Measurements from ENCODE around the gene NELFCD.
"Not testable (repeated sequence)": the region's sequence is repeated elsewhere in the genome, so short reads cannot be mapped to it uniquely, and the experiment has no call there.

The NELFCD gene

DNA sequence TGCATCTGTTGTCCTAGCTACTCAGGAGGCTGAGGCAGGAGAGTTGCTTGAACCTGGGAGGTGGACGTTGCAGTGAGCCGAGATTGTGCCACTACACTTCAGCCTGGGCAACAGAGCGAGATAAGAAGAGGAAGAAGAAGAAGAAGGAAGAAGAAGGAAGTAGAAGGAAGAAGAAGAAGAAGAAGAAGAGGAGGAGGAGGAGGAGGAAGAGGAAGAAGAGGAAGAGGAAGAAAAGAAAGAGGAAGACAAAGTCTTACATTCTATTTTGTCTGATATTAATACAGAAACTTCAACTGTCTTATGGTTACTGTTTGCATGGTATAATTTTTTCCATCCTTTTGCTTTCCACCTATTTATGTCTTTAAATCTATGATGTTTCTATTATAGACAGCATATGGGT, 7.2 kb upstream of the NELFCD start:
- no peak for DNase-seq

DNA sequence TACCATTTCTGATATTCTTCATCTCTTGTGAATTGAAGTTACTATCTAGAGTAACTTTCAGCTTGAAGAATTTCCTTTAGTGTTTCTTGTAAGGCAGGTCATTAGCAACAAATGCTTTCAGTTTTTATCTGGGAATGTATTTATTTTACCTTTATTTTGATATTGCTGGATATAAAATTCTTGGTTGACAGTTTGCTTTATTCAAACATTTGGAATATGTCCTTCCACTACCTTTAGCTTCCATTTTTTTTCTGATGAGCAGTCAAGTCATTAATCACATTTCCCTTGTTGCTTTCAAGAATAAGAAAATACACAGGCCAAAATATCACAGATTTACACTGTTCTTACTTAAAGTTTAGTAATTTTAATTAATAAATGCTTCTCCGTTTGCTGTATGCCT, 5.7 kb upstream of the NELFCD start:
- no peak for DNase-seq

DNA sequence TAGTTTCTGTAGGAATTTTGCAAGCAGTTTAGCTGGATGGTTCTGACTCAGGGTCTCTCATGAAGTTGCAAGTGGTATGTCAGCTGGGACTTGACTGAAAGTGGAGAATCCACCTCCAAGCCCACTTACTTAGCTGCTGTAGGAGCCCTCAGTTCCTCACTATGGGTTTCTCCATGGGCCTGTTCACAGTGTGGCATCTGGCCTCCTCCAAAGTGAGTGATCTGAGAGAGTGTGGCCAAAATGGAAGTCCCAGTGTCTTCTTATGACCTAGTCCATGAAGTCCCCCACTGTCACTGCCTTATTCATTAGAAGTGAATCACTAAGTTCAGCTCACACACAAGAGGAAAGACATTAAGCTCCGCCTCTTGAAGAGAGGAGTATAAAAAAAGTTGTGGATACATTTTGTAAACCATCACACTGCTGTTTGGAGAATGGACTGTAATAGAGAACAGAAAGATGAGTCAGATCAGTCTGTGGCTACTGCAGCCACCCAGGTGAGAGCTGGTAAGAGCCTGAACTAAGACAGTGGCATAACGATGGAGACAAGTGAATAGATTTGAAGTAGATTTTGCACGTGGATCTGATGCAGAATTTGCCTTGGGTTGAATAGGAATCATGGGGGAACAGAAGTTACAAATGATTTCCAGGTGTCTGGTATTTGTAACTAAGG, 4.9 kb upstream of the NELFCD start:
- DNase-seq = no peak

DNA sequence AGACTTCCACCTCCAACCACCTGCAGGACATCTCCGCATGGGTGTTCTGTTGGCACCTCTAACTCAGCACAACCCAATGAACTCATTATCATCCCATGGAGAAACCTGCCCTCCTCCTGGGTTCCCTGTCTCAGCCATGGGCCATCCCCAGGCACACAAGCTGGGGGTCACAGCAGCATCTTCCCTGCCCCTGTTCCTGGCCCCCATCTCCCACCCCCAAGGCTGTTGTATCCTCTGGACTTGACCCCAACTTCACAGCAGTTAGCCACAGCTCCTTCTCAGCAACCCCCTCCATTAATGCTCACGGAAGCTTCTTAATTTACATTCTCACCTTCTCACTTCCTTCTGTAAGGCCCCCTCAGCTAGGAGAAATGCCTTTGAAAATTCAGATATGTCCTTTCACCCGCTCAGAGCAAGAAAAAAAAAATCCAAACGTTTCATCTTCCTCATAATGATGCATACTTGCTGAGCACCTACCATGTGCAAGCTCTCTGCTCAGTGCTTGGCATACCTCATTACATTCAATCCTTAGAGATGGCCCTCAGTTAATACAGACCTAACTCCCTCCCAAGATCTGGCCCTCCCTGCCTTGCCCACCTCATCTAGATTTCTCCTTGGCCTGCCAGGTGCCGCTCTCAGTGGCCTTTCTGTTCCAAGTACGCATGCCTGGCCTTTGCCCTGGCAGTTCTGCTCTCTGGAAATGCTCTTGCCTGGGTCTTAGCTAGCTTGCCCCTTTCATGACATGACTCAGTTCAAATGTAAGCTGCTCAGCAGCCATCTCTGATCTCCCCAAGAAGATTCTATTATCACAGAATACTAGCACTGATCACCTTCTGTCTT, 2.5 kb upstream of the NELFCD start:
- no peak for DNase-seq

DNA sequence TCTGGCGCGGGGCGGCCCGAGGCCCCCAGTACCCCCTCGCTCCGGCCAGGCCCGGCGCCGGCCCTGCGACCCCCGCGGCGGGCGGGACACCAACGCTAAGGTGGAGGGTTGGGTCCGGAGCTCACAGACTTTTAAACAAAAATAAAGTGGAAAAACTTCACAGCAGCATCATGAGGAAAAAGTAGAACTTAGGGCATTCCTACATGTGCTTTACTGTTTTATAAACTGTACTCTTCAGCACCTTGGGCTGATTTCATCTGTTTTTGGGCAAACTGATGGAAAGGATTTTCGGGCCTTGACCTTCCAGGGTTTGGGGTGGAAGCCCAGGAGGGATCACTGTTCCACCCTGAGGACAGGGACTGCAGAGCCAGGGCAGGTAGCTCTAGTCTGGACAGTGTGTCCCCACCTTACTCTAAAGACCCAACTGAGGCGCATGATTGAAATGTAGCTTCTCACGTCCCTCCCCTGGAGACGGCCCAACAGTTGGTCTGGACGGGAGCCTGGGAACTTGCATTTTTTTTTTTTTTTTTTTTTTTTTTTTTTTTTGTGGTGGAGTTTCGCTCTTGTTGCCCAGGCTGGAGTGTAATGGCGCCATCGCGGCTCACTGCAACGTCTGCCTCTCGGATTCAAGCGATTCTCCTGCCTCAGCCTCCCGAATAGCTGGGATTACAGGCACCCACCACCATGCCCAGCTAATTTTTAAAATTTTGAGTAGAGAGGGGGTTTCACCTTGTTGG, 740 bp downstream of the NELFCD start:
- no peak for DNase-seq

DNA sequence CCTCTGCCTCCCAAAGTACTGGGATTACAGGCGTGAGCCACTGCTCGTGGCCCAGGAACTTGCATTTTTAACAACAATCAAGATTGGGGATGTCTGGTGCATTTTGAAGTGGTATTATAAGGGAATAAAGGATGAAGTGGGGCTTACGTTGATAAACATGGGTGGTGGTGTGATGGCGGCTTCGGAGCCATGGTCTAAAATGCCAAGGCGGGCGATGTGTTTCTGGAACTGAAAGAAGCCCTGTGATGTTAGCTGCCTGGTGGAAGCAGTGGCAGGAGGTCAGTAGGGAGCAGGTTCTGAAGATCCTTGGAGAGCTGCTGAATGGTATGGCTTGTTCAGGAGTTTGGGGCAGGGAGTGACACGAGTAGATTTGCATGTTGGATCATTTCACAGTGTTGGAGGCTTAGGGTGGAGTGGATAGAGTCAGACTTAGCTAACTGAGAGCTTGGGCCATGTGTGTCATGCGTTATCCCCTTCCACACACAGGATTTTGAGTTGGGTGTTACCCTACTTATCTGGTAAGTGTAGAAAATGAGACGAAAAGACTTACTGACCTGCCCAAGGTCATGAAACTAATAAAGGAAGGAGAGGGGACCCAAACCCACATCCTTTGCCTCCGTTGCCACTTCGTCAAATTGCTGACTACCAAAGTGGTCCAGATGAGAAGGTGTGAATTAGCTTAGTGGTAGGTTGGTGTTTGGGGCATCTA, 1.5 kb downstream of the NELFCD start:
- no peak for DNase-seq

DNA sequence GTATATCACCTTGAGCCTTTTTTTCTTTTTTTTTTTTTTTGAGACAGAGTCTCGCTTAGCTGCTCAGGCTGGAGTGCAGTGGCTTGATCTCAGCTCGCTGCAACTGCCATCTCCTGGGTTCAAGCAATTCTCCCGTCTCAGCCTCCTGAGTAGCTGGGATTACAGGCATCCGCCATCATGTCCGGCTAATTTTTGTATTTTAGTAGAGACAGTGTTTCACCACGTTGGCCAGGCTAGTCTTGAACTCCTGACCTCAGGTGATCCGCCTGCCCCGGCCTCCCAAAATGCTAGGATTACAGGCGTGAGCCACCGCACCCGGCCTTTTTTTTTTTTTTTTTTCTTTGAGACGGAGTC, 2.0 kb downstream of the NELFCD start:
- not testable (repeated sequence) for DNase-seq

DNA sequence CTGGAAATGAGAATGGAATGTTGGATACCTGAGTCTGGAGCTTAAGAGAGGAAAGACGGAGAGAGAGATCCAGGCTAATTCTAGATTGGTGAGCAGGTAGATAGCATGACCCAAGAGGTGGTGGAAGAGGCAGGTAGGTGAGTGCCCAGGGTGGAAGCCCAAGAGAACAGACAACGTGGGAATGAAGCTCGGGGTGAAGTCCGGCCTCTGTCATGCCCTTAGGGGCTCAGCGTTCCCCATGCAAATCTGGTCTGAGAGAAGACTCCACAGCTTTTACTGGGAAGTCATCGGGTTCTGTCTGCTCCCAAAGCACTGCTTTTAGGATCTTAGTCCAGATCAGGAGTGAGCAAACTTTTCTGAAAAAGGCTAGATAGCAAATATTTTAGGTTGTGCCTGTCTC, 3.6 kb downstream of the NELFCD start:
- DNase-seq = no peak

DNA sequence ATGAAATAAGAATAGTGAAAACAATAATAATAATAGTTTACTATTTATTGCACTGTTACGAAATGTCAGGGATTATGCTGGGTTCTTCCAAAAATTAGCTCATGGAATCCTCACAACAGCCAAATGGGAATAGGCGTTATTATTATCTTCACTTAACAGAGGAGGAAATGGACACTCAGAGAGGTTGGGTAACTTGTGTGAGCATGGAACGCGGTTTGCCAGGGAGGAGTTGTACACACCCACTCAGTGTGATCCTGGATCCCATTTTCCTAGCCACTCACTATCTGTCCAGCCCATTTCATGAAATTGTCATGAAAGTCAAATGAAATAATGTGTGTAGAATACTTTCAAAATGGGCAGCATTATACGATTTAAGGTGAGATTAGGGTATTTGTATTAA, 4.6 kb downstream of the NELFCD start:
- no peak for DNase-seq

DNA sequence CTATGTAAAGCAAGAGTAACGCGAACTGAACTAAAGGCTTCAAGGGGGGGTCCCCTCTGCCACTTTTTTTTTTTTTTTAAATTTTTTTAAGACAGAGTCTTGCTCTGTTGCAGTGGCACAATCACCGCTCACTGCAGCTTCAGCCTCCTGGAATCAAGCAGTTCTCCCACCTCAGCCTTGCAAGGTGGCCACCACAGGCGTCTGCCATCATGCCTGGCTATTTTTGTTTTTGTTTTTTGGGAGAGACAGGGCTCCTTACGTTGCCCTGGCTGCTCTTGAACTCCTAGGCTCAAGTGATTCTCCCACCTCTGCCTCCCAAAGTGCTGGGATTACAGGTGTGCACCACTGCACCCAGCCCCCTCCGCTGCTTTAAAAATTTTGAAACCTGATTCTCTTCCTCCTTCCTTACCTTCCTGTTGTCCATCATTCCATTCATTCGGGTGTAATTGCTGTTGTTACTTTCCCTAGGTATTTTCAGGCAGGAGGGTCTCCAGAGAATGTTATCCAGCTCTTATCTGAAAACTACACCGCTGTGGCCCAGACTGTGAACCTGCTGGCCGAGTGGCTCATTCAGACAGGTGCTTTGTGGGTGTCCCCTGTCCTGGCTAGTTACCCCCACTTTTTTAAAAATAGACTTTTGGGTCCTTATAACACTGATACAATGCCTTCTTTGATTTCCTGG, 5.4 kb downstream of the NELFCD start:
- DNase-seq = no peak

DNA sequence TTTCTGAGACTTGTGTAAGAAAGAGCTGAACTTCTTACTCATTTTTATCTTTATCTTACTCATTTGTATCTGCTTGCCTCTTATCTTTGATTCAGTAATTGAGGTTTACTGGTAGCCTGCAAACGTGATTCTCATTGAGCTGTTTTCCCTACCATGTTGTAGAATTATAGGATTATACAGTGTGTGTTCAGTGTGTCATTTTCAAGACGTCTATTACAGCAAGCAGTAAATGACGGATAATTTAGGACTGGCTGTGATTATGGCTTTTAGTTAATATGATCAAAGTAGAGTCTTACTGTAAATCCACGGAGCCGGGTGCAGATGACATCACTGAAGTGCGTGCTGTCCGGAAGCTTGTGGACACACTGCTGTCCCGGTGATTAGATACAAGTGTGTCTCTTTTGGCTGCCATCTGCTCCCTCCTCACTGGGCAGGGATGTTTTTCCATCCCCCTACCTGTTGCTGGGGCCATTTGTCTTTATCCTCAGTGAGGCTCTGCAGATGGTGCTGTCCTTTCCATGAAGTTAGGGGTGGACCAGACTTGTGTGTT, 6.0 kb downstream of the NELFCD start:
- no peak for DNase-seq

DNA sequence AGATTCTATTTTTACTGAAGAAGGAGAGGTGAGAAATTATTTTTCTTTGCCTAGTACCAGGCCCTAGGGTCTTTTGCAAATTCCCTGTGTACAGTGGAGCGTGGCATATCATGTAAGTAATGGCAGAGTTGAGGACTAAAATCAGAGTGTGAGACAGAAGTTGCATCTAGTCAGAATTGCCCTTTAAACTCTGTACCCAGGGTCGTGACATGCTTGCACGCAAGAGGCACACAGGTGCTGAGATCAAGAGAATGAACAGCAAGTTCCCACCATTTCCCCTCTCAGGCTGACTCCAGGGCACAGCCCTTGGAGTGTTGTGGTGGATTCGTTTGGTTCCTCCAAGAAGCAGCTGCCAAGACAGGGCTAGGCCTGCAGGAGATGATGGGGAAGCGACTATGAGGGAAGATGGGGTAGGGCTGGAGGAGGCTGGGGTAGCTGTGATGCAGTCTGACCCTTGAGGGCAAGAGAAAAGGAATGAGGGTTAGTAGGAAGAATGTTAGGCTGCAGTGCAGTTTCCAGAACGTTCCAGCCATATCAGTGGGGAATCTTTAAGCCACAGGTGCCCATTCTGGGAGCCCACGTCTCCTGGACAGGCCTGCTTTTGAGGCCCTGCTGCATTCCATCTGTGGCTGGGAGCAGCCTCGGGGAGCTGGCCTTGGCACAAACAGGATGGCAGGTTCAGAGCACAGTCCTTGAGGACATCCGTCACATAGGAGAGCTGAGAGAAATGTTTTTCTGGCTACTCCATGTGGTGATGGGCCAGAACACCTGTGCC, 6.9 kb downstream of the NELFCD start:
- no peak for DNase-seq

DNA sequence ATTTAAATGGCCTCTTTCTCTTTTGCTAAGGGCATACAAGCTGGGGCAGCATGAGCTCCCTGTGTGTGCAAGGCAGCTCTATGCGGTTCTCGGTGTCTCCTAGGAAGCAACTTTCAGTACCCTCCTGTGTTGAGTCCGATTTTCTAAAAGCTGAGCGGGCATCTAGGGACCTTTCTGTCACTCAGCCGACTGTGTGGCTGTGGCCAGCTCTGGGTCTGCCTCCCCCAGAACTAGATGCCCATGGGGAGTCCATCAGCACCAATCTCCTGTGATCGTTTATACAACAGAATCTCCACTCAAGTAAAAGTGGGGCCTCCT, 7.5 kb downstream of the NELFCD start:
- no peak for DNase-seq

DNA sequence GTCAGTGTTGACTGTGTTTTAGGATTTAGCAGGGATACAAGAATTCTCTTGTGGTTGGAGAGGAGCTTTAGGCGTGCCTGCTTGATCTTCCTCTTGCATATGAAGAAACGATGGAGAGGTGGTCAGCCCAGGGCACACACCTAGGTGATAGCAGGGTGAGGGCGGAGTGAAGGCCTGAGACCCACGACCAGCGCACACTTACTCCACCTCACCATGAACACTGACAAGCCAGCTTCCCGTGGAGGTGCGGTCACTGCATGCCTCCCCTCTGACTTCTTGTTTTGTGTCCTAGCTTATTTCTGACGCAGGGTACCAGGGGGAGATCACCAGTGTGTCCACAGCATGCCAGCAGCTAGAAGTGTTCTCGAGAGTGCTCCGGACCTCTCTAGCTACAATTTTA, 8.1 kb downstream of the NELFCD start:
- DNase-seq = no peak

DNA sequence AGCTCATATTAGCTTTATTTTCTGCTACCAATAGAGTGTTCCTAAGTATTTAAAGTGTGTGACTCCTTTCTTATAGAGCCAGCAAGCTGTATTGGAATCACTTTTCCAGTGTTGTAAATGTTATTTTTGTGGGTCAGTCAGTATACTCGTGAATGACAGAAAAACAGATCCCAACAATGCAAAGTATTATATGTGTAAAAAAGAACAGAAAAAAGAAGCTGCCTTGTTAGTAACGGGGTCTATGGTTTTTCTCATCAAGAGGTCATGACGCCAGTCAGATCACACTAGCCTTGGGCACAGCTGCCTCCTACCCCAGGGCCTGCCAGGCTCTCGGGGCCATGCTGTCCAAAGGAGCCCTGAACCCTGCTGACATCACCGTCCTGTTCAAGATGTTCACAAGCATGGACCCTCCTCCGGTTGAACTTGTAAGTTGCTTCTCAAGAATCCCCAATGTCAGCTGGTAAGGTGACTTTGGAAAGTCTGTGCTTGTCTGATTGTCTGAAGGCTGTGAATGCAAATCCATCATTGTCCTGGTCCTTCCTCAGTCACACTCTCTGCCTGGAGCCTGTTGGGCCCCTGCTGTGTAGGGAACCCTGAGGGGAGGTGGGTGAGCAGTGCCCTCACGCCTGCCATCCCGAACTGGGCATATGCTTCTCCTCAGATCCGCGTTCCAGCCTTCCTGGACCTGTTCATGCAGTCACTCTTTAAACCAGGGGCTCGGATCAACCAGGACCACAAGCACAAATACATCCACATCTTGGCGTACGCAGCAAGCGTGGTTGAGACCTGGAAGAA, 9.8 kb downstream of the NELFCD start:
- no peak for DNase-seq

DNA sequence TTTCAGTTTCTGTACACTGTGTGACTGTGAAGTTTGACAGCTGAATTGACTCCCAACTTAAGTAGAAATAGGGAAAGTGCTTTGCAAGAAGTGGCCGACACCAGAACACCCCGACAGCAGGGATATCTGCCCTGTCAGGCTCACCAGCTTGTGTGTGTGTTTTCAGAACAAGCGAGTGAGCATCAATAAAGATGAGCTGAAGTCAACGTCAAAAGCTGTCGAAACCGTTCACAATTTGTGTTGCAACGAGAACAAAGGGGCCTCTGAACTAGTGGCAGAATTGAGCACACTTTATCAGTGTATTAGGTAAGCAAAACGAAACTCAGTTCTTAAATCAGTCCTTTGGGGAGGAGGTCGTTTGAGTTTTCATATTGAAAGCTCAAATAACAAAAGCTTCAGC, 10.7 kb downstream of the NELFCD start:
- no peak for DNase-seq

DNA sequence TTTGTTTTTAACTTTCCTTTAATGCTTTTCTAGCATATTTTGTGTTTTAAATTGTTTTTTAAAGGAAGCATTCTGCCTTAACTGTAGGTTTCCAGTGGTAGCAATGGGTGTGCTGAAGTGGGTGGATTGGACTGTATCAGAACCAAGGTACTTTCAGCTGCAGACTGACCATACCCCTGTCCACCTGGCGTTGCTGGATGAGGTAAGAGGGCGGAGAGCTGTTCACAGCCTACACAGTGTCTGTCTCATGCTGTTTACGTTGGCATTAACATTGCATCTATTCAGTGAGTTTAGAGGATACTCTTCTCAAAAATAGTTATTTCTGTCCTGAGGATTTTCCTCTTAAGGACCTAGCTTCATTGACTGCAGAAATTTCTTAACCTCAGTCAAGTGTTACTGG, 11.9 kb downstream of the NELFCD start:
- DNase-seq = no peak

DNA sequence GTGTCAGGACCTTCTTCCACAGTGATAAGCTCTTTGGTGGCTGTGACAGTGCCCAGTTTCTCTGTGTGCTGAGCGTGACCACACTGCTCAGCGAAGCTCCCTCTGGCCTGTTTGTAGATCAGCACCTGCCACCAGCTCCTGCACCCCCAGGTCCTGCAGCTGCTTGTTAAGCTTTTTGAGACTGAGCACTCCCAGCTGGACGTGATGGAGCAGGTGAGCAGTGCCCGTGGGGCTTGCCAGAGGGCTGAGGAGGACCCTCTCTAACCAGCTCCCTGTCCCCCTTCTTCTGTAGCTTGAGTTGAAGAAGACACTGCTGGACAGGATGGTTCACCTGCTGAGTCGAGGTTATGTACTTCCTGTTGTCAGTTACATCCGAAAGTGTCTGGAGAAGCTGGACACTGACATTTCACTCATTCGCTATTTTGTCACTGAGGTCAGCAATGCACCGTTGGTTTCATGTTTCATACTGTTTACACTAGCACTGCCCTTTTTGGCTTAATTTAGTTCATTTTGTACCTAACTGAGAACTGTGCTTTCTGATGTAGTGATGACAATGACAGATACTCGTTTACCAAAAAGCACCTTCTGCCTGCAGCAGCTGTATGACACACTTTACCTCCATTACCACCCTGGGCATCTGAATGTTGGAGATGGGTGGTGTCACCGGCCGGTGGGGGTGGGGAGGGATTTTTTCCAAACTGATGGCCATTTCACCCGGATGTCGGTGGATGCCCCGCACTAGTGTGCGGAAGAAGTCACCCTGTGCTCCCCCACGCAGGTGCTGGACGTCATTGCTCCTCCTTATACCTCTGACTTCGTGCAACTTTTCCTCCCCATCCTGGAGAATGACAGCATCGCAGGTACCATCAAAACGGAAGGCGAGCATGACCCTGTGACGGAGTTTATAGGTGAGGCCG, 12.5 kb downstream of the NELFCD start:
- DNase-seq = no peak

DNA sequence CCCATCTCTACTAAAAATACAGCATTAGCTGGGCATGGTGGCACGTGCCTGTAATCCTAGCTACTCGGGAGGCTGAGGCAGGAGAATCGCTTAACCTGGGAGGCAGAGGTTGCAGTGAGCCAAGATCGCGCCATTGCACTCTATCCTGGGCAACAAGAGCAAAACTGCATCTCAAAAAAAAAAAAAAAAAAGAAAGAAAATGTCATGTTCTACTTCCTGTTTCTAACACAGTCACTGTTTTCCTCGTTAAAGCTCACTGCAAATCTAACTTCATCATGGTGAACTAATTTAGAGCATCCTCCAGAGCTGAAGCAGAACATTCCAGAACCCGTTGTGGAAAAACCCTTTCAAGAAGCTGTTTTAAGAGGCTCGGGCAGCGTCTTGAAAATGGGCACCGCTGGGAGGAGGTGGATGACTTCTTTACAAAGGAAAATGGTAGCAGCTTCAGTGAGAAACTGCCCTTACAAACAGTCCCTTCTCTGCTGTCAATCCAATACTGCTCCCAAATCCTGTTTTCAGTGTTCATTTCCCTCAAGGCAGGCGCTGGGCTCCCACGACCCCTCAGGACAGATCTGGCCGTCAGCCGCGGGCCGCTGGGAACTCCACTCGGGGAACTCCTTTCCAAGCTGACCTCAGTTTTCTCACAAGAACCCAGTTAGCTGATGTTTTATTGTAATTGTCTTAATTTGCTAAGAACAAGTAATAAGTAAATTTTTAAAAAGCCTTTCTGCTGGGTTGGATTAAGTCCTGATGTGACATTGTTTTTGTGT, 13.5 kb downstream of the NELFCD start:
- DNase-seq = no peak

Data from NCI-H1694 (cell line).